Activated naive CD8-positive, alpha-beta T cell treated with anti-CD3 and anti-CD28 coated beads, Interleukin-2, amount 10 ng/mL, durations not matched to agents 7 days and 5 days (primary cell): ENCODE data around the gene PTRH1. TPM values are rescaled to one million over a fixed set of nuclear protein-coding genes. Genes with fewer than 3 reads are reported as not detected.

Experiments
- ATAC-seq: fragments of 150-1000 bp; cut with Tn5 transposase; one replicate; pipeline ENCODE4 v1.10.0; 2021; ENCODE audit warnings: low read depth, moderate library complexity
- POLR2A ChIA-PET: fragments of 350-600 bp; sonication (Branson Sonifier 250); formaldehyde crosslinking; loops from one replicate; lab custom pipeline; 2021; ENCODE audit warnings: antibody characterized with exemption; lab: Charles Lee
- DNase-seq: peaks from one replicate; pipeline ENCODE4 v3.0.0; 2021
- H3K27ac Mint-ChIP-seq: one replicate; pipeline ENCODE4 v1.8.0; 2022; ENCODE audit warnings: mild to moderate bottlenecking, mixed read lengths
- H3K27me3 Mint-ChIP-seq: one replicate; pipeline ENCODE4 v1.8.0; 2022; ENCODE audit warnings: mild to moderate bottlenecking, moderate library complexity, mixed read lengths
- H3K36me3 Mint-ChIP-seq: one replicate; pipeline ENCODE4 v1.8.0; 2021; ENCODE audit warnings: mild to moderate bottlenecking, mixed read lengths
- H3K4me1 Mint-ChIP-seq: one replicate; pipeline ENCODE4 v1.8.0; 2021; ENCODE audit warnings: mixed read lengths
- H3K4me3 Mint-ChIP-seq: one replicate; pipeline ENCODE4 v1.8.0; 2022; ENCODE audit warnings: mild to moderate bottlenecking, moderate library complexity, mixed read lengths
- H3K9me3 Mint-ChIP-seq: one replicate; pipeline ENCODE4 v1.8.0; 2021; ENCODE audit warnings: mixed read lengths
- total RNA-seq, 2 experiments: library from RNA; stranded (reverse); gene quantifications; one replicate each; pipeline ENCODE4 v1.2.3, GENCODE V29; 2021

PTRH1 gene
- total RNA-seq, 2 experiments from 2014 or later = 9.9 to 13.1 TPM

DNA sequence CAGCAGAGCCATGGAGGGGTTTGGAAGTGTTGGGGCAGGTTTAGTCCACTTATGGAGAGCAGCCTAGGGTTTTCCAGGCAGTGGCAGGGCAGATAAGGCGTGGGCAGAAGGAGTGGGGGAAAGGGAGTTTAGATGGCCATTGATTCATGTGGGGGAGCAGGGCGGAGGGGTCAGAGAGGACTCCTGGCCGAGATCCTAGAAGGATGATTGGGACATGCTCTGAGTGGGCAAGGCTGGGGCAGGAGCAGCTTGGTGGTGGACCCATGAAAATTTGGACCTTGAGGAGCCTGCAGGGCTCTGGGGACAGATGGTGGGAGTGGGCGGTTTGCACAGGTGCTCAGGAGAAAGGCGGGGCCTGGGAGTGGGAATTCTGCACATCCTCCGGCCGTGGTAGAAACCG lies 37.7 kb upstream of the PTRH1 start:
- Mint-ChIP-seq H3K27ac (no peak overlapping the region), H3K4me1 (peaks cover 6% of the 10 kb centered on the region), H3K4me3 (no peak overlapping the region), H3K27me3 (no peaks in the 10 kb centered on the region), H3K9me3 (no peaks in the 10 kb centered on the region), H3K36me3 (peaks cover 18% of the 10 kb centered on the region)
- ATAC-seq = no peak
- DNase-seq = no peak
- POLR2A ChIA-PET = interaction anchor here (1.0 kb wide), 1 partner anchor 44 kb away, joined by 4 read pairs; no protein-coding TSS in a partner anchor

DNA sequence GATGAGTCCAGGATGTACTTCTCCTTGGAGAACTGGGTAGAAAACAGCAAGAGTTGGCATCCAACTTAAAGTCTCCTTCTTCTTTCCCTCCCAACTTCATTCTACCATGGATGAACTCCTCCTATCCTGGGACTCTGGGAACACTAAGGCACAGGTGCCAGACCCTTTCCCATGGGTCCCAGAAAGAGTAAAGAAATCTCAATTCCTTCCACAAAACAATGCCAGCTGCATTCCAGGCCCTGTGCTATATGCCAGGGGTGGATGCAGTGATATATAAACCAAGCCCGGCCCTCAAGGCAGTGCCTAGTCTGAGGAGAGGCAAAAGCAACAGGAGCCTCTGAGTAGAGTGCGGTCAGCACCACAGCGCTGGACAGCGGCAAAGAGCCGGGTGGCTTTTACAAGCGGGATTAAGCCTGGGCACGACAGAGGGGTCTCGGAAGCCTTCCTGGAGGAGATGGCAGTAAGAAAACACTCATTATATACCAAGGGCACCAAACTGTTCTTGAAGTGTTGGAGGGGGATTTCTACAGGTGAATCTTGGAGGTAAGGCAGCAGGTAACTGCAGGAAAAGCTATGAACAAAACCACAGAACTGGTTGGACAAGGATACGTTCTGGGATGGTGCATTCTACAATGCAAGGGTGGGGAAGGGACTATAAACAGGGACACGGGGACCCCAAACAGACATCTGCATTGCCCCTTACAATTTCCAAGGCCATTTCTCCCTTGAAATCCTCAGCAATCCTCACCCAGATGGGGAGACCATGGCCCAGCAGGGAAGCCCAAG lies 36.0 kb upstream of the PTRH1 start:
- H3K27ac Mint-ChIP-seq = no peak overlapping the region
- no peak for ATAC-seq
- POLR2A ChIA-PET = interaction anchor here (0.6 kb wide), 1 partner anchor 14 kb away, joined by 3 read pairs; no protein-coding TSS in a partner anchor
- no peaks in the 10 kb centered on the region for H3K27me3 Mint-ChIP-seq
- no peaks in the 10 kb centered on the region for H3K9me3 Mint-ChIP-seq
- H3K4me3 Mint-ChIP-seq = no peak overlapping the region
- H3K36me3 Mint-ChIP-seq = peaks cover 23% of the 10 kb centered on the region
- H3K4me1 Mint-ChIP-seq = peaks cover 15% of the 10 kb centered on the region
- DNase-seq = no peak

DNA sequence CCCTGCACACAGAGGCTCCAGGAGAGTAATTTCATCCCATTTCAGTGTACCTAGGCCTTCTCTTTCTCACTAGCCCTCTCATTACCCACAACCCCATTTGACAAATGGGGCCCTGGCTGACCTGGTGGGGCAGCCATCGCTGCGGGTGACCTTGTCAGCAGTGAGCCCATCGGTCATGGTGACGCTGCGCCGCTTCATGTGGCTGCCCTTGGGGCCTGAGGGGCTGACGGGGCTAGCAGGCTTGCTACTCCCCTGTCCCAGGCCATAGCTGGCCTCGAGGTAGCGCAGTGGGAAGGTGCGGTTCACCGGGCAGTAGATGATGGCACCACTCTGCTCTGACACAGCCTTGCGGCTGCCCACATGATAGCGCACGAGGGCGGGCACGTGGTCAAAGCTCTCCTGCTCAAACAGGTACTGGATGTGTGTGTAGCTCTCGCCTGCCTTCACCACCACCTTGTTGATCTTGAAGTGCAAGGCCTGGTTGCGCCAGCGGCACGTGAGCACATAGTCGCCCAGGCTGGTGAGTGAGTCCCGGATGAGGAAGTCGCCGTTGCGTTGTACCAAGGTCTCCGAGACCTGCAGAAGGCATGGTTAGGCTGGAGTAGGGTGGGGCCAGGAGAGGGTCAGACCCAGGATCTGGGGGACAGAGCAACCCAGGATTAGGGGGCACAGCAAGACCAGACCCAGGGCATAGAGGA lies 33.8 kb upstream of the PTRH1 start:
- Mint-ChIP-seq H3K36me3 (peaks cover 26% of the 10 kb centered on the region), H3K4me3 (no peak overlapping the region), H3K27ac (no peak overlapping the region), H3K4me1 (peaks cover 15% of the 10 kb centered on the region), H3K27me3 (no peaks in the 10 kb centered on the region), H3K9me3 (no peaks in the 10 kb centered on the region)
- POLR2A ChIA-PET = no interaction called here
- DNase-seq (no peak), ATAC-seq (no peak)

DNA sequence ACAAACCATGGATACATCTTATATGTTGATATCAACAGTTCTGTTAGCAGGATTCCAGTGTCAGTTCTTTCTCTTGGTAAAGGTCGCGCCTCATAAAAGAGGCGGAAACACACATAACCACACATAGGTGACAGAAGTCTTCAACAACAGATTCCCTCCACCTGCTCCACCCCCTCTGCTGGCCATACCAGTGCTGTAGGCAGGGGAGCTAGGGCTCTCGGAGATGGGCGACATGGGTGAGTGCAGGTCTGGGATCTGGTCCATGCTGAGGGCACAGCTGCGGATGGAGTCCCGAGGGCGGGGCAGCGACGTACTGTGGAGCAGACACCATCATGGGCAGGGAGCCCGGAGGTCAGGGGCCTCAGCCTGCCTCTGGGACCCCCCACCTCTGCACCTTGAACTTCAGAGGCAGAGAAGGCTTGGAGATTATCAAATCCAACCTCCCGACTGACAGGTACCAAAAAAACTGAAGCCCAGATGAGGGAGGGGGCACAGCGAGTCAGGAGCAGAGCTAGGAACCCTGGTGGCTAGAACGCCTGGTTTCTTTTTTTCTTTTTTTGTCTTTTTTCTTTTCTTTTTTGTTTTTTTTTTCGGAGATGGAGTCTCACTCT lies 31.6 kb upstream of the PTRH1 start:
- Mint-ChIP-seq H3K27ac (peak overlapping the region; percentile 72), H3K36me3 (peaks cover 31% of the 10 kb centered on the region), H3K9me3 (no peaks in the 10 kb centered on the region), H3K4me1 (peaks cover 15% of the 10 kb centered on the region), H3K27me3 (no peaks in the 10 kb centered on the region), H3K4me3 (peak overlapping the region; percentile 39)
- ATAC-seq (peak; percentile 74), DNase-seq (no peak)
- POLR2A ChIA-PET = interaction anchor here (0.8 to 2.2 kb wide), 5 partner anchors 11 to 161 kb away, joined by 3 to 6 read pairs (median 3); partner anchors contain the start of genes CDK9 and TOR2A

DNA sequence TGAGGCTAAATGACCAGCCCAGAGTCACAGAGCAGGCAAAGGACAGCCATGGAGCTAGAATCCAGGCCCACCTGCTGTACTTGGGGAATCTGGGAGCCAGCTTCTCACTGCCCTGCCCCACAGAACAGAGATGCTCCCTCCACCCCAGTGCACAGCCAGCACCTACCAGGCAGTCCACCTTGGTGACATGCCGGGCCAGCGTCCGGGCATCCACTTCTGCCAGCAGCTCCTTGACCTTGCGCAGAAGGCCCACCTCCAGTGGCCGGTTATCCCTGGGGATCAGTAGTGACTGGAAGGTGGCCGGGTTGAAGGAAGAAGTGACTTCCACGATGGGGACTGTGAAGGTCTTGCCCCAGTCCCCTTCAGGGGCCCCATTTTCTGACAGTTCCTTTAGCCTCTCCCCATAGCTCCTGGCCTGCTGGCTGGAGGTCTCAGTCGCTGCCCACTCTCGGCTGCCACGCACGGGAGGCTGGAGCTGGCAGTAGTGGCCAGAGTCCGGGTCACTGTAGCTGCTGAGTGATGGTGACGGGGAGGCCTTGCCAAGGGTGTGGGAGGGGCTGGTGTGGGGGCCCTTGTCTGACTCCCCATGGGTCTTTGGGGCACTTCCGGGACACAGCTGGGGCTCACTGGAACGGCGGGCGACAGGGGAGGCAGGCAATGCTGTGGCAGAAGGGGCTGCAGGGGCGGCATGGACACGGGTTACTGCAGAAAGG lies 29.1 kb upstream of the PTRH1 start:
- ATAC-seq = no peak

DNA sequence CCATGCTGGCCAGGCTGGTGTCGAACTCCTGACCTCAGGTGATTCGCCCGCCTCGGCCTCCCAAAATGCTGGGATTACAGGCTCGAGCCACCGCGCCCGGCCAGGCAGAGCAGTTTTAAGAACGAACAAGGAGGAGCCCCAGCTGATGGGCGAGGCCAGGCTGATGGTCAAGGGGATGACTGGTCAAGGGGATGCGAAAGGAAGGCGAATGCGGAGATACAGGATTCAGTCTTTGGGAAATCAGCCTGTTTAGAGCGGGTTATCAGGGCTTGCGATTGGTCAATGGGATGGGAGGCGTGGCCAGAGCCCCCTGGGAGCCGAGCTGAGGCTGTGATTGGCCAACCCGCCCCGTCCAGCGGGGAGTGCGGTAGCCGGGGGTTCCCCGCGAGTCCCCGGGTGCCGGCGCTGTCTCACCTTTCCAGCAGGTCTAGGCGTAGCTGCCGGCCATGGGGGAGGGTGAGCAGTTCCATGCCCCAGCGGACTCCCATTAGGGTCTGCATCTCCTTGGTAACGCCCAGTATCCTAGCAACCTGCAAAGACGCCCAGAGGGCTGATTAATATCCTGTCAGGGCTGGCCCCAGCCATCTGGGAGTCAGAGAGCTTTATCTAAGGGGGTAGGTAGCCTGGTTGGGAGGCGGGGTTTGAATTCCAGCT lies 27.1 kb upstream of the PTRH1 start:
- Mint-ChIP-seq H3K27ac (peak overlapping the region; percentile 38), H3K4me1 (peaks cover 5% of the 10 kb centered on the region), H3K9me3 (no peaks in the 10 kb centered on the region), H3K36me3 (peaks cover 30% of the 10 kb centered on the region), H3K27me3 (no peaks in the 10 kb centered on the region), H3K4me3 (no peak overlapping the region)
- DNase-seq (no peak), ATAC-seq (no peak)
- POLR2A ChIA-PET = interaction anchor here (0.7 to 0.8 kb wide), 2 partner anchors 28 to 35 kb away, joined by 3 read pairs; partner anchors contain the start of gene SH2D3C

More for the DNA sequence above, 29.1 kb upstream of the PTRH1 start:
- no peak for DNase-seq
- Mint-ChIP-seq H3K9me3 (no peaks in the 10 kb centered on the region), H3K4me1 (peaks cover 11% of the 10 kb centered on the region), H3K27ac (no peak overlapping the region), H3K27me3 (no peaks in the 10 kb centered on the region), H3K4me3 (no peak overlapping the region), H3K36me3 (peaks cover 28% of the 10 kb centered on the region)
- POLR2A ChIA-PET = interaction anchor here (0.6 to 2.5 kb wide), 4 partner anchors 9 to 137 kb away, joined by 3 to 11 read pairs (median 4); partner anchors contain the start of gene TOR2A

DNA sequence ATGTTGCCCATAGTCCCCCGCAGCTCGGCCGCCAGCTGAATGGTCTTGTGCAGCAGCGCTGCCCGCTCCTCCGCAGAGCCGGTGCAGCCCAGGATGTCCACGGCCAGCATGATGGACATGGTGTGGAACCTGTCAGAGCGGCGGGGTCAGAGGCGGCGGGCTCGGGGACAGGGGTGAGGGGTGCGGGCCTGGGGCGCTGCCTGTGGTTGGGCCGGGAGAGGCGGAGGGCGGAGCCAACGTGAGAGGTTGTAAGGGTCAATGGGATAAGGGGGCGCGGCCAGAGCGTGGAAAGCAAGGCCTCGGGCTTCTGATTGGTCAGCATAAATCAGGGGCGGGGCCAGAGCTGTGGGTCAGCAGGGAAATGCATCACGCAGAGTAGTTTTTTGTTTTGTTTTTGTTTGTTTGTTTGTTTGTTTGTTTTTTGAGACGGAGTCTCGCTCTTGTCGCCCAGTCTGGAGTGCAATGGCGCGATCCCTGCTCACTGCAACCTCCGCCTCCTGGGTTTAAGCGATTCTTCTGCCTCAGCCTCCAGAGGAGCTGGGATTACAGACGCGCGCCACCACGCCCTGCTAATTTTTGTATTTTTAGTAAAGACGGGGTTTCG lies 26.5 kb upstream of the PTRH1 start:
- H3K27me3 Mint-ChIP-seq = no peaks in the 10 kb centered on the region
- no peak overlapping the region for H3K4me3 Mint-ChIP-seq
- DNase-seq = no peak
- no peak overlapping the region for H3K27ac Mint-ChIP-seq
- ATAC-seq = no peak
- peaks cover 26% of the 10 kb centered on the region for H3K36me3 Mint-ChIP-seq
- peaks cover 1% of the 10 kb centered on the region for H3K4me1 Mint-ChIP-seq
- H3K9me3 Mint-ChIP-seq = no peaks in the 10 kb centered on the region
- POLR2A ChIA-PET = interaction anchor here (0.7 kb wide), 1 partner anchor 29 kb away, joined by 3 read pairs; no protein-coding TSS in a partner anchor

DNA sequence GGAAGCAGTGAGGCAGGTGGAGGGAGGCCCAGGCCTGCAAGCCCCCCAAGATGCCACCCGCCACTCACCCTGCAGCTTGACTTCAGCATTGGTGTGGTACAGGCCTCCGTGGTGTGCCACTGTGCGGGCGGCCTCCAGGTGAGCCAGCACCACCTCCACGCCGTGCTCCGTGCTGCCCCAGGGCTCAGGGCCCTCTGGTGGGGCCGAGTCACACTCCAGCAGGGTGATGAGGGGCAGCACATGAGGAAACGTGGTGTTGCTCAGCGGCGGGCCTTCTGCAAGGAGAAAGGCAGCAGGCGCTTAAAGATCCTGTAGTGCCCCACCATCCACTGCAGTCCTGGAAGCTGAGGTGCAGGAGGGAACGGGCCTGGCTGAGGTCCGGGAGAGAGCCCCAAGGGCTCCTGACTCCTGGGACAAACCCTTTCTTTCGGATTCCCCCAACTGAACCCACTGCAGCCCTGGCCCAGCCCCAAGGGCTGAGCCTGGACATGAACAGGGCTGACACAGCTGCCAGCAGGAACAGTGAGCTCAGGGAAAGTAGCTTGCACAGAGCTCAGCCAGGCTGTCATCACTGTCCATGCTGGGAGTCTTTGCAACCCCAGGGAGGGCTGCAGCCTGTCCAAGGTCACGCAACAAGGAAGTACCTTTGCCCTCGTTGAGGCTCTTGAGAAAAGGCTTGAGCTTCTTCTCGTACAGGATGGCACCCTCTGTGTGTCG lies 24.3 kb upstream of the PTRH1 start:
- POLR2A ChIA-PET = no interaction called here
- no peak overlapping the region for H3K4me3 Mint-ChIP-seq
- no peaks in the 10 kb centered on the region for H3K9me3 Mint-ChIP-seq
- H3K27me3 Mint-ChIP-seq = no peaks in the 10 kb centered on the region
- H3K4me1 Mint-ChIP-seq = peaks cover 6% of the 10 kb centered on the region
- no peak for DNase-seq
- H3K36me3 Mint-ChIP-seq = peaks cover 23% of the 10 kb centered on the region
- no peak overlapping the region for H3K27ac Mint-ChIP-seq
- ATAC-seq = no peak

DNA sequence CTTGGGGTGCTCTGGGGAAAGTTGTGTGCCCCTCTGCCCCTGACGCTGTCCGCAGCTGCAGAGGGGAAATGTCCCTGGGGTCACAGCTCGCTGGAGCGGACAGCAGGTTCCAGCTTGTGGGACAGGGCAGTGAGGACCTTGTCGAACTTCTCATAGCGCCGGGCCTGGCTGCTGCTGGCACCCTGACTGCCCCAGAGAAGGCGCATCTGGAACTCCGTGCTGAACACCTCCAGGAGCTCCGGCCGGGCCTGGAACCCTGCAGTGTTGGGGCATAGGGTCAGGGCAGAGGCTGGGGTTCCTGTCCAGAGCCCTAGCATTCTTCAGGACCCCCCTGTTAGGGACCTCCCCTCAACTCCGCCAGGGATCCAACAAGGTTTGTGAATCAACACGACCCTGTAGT lies 23.2 kb upstream of the PTRH1 start:
- POLR2A ChIA-PET = no interaction called here
- Mint-ChIP-seq H3K36me3 (peaks cover 23% of the 10 kb centered on the region), H3K4me3 (no peak overlapping the region), H3K27ac (no peak overlapping the region), H3K4me1 (peaks cover 11% of the 10 kb centered on the region), H3K9me3 (no peaks in the 10 kb centered on the region), H3K27me3 (no peaks in the 10 kb centered on the region)
- ATAC-seq (no peak), DNase-seq (no peak)

DNA sequence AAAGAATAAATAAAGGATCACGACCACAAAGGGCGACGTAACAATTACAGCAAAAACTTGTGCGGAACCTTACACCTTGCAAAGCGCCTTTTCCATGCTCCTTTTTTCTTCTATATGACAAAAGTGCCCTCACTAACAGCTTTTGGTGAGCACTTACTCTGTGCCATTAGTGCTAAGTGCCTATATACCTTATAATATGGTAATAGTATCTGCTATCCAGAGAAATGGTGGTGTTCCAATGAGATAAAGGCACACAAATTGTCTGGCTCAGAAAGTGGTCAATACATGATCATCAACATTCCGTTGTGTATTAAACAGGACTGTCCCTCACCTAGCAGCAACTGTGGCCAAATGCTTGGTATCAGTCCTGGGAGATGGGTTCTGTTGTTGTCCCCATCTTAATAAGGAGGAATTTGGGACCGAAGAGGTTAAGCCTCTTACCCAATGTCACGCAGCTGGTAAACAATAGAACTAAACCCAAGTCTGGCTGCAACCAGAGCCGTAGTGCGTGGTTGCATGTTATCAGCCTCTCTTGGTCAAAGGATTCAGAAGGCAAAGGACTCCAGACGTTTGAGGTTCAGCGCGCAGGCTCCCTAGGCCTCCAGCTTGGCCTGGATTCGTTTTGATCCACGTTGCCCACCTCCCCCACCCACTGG lies 20.2 kb upstream of the PTRH1 start:
- Mint-ChIP-seq H3K27ac (peak overlapping the region; percentile 93), H3K4me3 (peak overlapping the region; percentile 87), H3K27me3 (no peaks in the 10 kb centered on the region), H3K4me1 (peaks cover 14% of the 10 kb centered on the region), H3K36me3 (peaks cover 9% of the 10 kb centered on the region), H3K9me3 (no peaks in the 10 kb centered on the region)
- POLR2A ChIA-PET = interaction anchor here (0.6 to 2.2 kb wide), 29 partner anchors 9 to 284 kb away, joined by 3 to 29 read pairs (median 5); partner anchors contain the start of genes CDK9, CFAP157, LRSAM1 and PTRH1
- no peak for ATAC-seq
- no peak for DNase-seq
